Loucy (cell line): ENCODE results near the gene PDXK.

ENCODE experiments used
- CTCF ChIP-seq: fragments of 200-600 bp; sonication (generic); conservative IDR thresholded peaks from 2 replicates; pipeline ENCODE4 v1.5.1; 2014; ENCODE audit warnings: mild to moderate bottlenecking, antibody characterized with exemption, low read length
- EZH2phosphoT487 ChIP-seq: fragments of 200-600 bp; IDR thresholded peaks from 2 replicates; pipeline ENCODE4 v1.6.1; 2018; ENCODE audit warnings: antibody characterized with exemption, mild to moderate bottlenecking, moderate library complexity, borderline replicate concordance

- TF ChIP-seq CTCF (no peak), EZH2phosphoT487 (no peak)
Observed at GRCh38 chr21:43749651-43750262, 30.8 kb downstream of the PDXK start.
